GM23338 (cell line): ENCODE measurements around the gene GOSR2.

Source experiments
- CREB1 ChIP-seq: fragments of 250-450 bp; sonication (Bioruptor Pico); IDR thresholded peaks from 2 replicates; pipeline ENCODE4 v1.5.0; 2020; ENCODE audit warnings: low read depth, mild to moderate bottlenecking, moderate library complexity
- EZH2 ChIP-seq: fragments of 200-600 bp; sonication (generic); IDR thresholded peaks from one replicate; pipeline ENCODE4 v1.8.0; 2017; ENCODE audit warnings: antibody characterized with exemption, mild to moderate bottlenecking, low read depth; ENCODE audit not compliant: unreplicated experiment
- EZH2phosphoT487 ChIP-seq: fragments of 200-600 bp; sonication (generic); IDR thresholded peaks from one replicate; pipeline ENCODE4 v1.8.1; 2018; ENCODE audit warnings: antibody characterized with exemption; ENCODE audit not compliant: unreplicated experiment
- JUNB ChIP-seq: IDR thresholded peaks from one replicate; pipeline ENCODE4 v1.6.1; 2016; ENCODE audit warnings: antibody characterized with exemption; ENCODE audit not compliant: unreplicated experiment
- POLR2AphosphoS5 ChIP-seq: IDR thresholded peaks from 2 replicates; pipeline ENCODE4 v1.6.1; 2016; ENCODE audit warnings: antibody characterized with exemption, low read depth
- STAT1 ChIP-seq: IDR thresholded peaks from one replicate; pipeline ENCODE4 v1.6.1; 2016; ENCODE audit warnings: antibody characterized with exemption; ENCODE audit not compliant: unreplicated experiment
- ZNF114 ChIP-seq: fragments of 250-450 bp; sonication (Bioruptor Pico); IDR thresholded peaks from 2 replicates; pipeline ENCODE4 v1.5.0; 2020; ENCODE audit warnings: mild to moderate bottlenecking, moderate library complexity
- ZNF331 ChIP-seq: fragments of 250-450 bp; sonication (Bioruptor Pico); IDR thresholded peaks from 2 replicates; pipeline ENCODE4 v1.5.0; 2020; ENCODE audit warnings: low read depth, mild to moderate bottlenecking, moderate library complexity
- TF ChIP-seq, protein P1 (sequence below), 2 experiments: fragments of 200-600 bp in 1 of 2; sonication (generic) in 1 of 2; conservative IDR thresholded peaks; 2 replicates each; pipeline versions ENCODE4 v1.5.1 to v1.6.1; 2016 to 2017; ENCODE audit warnings: antibody characterized with exemption in 2 of 2, low read depth in 2 of 2, mild to moderate bottlenecking in 2 of 2, moderate library complexity in 1 of 2
- TF ChIP-seq, protein P2 (sequence below): IDR thresholded peaks from 2 replicates; pipeline ENCODE4 v1.6.1; 2016; ENCODE audit warnings: antibody characterized with exemption
- TF ChIP-seq, protein P3 (sequence below): IDR thresholded peaks from one replicate; pipeline ENCODE4 v1.6.1; 2018; ENCODE audit warnings: antibody characterized with exemption; ENCODE audit not compliant: unreplicated experiment

DNA sequence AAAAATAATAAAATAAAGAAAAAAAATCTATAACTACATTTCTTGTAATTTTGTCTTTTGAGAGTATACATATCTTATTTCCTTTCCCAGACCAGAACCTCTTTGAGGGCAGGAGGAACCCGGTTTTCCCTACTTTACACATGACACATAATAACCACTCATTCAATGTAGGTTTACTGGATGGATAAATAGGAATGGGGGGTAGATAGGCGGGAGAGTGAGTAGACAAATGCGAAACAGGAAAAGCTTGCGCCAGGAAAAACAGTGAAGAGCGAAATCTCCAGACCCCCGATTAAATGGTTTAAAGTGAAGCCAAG, 515 bp upstream of the GOSR2 start:
- TF ChIP-seq, protein P1, sequence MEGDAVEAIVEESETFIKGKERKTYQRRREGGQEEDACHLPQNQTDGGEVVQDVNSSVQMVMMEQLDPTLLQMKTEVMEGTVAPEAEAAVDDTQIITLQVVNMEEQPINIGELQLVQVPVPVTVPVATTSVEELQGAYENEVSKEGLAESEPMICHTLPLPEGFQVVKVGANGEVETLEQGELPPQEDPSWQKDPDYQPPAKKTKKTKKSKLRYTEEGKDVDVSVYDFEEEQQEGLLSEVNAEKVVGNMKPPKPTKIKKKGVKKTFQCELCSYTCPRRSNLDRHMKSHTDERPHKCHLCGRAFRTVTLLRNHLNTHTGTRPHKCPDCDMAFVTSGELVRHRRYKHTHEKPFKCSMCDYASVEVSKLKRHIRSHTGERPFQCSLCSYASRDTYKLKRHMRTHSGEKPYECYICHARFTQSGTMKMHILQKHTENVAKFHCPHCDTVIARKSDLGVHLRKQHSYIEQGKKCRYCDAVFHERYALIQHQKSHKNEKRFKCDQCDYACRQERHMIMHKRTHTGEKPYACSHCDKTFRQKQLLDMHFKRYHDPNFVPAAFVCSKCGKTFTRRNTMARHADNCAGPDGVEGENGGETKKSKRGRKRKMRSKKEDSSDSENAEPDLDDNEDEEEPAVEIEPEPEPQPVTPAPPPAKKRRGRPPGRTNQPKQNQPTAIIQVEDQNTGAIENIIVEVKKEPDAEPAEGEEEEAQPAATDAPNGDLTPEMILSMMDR (conservative IDR thresholded peaks at IDR 0.05; ENCODE audit: low read depth in 2 of 2): no peak
- no peak for TF ChIP-seq EZH2phosphoT487
- no peak for TF ChIP-seq EZH2
- TF ChIP-seq, protein P2, sequence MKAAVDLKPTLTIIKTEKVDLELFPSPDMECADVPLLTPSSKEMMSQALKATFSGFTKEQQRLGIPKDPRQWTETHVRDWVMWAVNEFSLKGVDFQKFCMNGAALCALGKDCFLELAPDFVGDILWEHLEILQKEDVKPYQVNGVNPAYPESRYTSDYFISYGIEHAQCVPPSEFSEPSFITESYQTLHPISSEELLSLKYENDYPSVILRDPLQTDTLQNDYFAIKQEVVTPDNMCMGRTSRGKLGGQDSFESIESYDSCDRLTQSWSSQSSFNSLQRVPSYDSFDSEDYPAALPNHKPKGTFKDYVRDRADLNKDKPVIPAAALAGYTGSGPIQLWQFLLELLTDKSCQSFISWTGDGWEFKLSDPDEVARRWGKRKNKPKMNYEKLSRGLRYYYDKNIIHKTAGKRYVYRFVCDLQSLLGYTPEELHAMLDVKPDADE: no peak
- TF ChIP-seq JUNB: no peak
- no peak for TF ChIP-seq ZNF114 (CRISPR knock-in tag)
- TF ChIP-seq, protein P3, sequence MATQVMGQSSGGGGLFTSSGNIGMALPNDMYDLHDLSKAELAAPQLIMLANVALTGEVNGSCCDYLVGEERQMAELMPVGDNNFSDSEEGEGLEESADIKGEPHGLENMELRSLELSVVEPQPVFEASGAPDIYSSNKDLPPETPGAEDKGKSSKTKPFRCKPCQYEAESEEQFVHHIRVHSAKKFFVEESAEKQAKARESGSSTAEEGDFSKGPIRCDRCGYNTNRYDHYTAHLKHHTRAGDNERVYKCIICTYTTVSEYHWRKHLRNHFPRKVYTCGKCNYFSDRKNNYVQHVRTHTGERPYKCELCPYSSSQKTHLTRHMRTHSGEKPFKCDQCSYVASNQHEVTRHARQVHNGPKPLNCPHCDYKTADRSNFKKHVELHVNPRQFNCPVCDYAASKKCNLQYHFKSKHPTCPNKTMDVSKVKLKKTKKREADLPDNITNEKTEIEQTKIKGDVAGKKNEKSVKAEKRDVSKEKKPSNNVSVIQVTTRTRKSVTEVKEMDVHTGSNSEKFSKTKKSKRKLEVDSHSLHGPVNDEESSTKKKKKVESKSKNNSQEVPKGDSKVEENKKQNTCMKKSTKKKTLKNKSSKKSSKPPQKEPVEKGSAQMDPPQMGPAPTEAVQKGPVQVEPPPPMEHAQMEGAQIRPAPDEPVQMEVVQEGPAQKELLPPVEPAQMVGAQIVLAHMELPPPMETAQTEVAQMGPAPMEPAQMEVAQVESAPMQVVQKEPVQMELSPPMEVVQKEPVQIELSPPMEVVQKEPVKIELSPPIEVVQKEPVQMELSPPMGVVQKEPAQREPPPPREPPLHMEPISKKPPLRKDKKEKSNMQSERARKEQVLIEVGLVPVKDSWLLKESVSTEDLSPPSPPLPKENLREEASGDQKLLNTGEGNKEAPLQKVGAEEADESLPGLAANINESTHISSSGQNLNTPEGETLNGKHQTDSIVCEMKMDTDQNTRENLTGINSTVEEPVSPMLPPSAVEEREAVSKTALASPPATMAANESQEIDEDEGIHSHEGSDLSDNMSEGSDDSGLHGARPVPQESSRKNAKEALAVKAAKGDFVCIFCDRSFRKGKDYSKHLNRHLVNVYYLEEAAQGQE: no peak
- no peak for TF ChIP-seq ZNF331 (CRISPR knock-in tag)
- TF ChIP-seq CREB1 (CRISPR knock-in tag): no peak
- no peak for TF ChIP-seq POLR2AphosphoS5
- no peak for TF ChIP-seq STAT1
